H1 (cell line): ENCODE results near the gene MICU1. TPM values are rescaled to one million over a fixed set of nuclear protein-coding genes. Genes with fewer than 3 reads are reported as not detected.

Experiments used
- CTCF ChIA-PET: fragments of 300-600 bp; sonication (Branson Sonifier 250); formaldehyde crosslinking; loops from one replicate; lab custom pipeline; 2021; ENCODE audit not compliant: partially characterized antibody; lab: Charles Lee
- POLR2A ChIA-PET: fragments of 300-600 bp; sonication (Branson Sonifier 250); formaldehyde crosslinking; loops from one replicate; lab custom pipeline; 2021; ENCODE audit warnings: inconsistent platforms; ENCODE audit not compliant: partially characterized antibody; lab: Charles Lee
- DNase-seq, 2 experiments: peaks; one replicate each; pipeline versions ENCODE4 v3.0.0 to v3.0.0-alpha.2; 2010 to 2022; ENCODE audit warnings: low spot score in 2 of 2, low read depth in 1 of 2, mixed read lengths in 1 of 2
- FAIRE-seq: peaks from 2 replicates; lab custom pipeline; 2011; peaks lifted over from hg19 to GRCh38; lab: Jason Lieb, UNC
- H2AFZ ChIP-seq: 2 replicates; pipeline ENCODE4 v1.8.1; 2012; ENCODE audit warnings: low read length, inconsistent platforms
- H2AK5ac ChIP-seq: 2 replicates; pipeline ENCODE4 v1.6.1; 2013; ENCODE audit warnings: low read depth, low read length
- H2BK120ac ChIP-seq: replicated peaks from 2 replicates; pipeline ENCODE3; 2013; ENCODE audit warnings: low read depth, low read length, inconsistent platforms
- H2BK12ac ChIP-seq: 2 replicates; pipeline ENCODE4 v1.6.1; 2013; ENCODE audit warnings: low read depth, low read length
- H2BK15ac ChIP-seq: 2 replicates; pipeline ENCODE4 v1.6.1; 2013; ENCODE audit warnings: low read length
- H2BK20ac ChIP-seq: 2 replicates; pipeline ENCODE4 v1.6.1; 2013; ENCODE audit warnings: low read length
- H2BK5ac ChIP-seq: 2 replicates; pipeline ENCODE4 v1.6.1; 2013; ENCODE audit warnings: low read depth, low read length
- H3K14ac ChIP-seq: 2 replicates; pipeline ENCODE4 v1.6.1; 2013; ENCODE audit warnings: inconsistent platforms; ENCODE audit not compliant: insufficient read length
- H3K18ac ChIP-seq: 2 replicates; pipeline ENCODE4 v1.6.1; 2013; ENCODE audit warnings: low read length; ENCODE audit errors: extremely low read depth
- H3K23ac ChIP-seq: 2 replicates; pipeline ENCODE4 v1.6.1; 2013; ENCODE audit warnings: inconsistent platforms; ENCODE audit not compliant: insufficient read length
- H3K23me2 ChIP-seq: 2 replicates; pipeline ENCODE4 v1.6.1; 2013; ENCODE audit warnings: low read depth, low read length
- H3K27ac ChIP-seq: 2 replicates; pipeline ENCODE4 v1.6.1; 2011; ENCODE audit warnings: low read depth, low read length, inconsistent platforms
- H3K27me3 ChIP-seq, 4 experiments: replicated peaks in 1 of 4; 1 replicate in 1 of 4; 2 replicates in 3 of 4; pipeline versions ENCODE4 v1.6.1 to v1.8.1; 2011 to 2013; ENCODE audit warnings: low read length in 3 of 4, mild to moderate bottlenecking in 3 of 4, inconsistent platforms in 2 of 4, mixed read lengths in 2 of 4, moderate library complexity in 1 of 4; ENCODE audit not compliant: control insufficient read depth in 3 of 4, insufficient read depth in 3 of 4; ENCODE audit errors: extremely low read depth in 1 of 4
- H3K36me3 ChIP-seq, 4 experiments: 2 replicates each; pipeline versions ENCODE4 v1.6.1 to v1.8.1; 2011 to 2013; ENCODE audit warnings: mild to moderate bottlenecking in 4 of 4, low read length in 3 of 4, moderate library complexity in 2 of 4, control low read depth in 1 of 4, inconsistent platforms in 1 of 4; ENCODE audit not compliant: insufficient read depth in 4 of 4, control insufficient read depth in 2 of 4
- H3K4ac ChIP-seq: replicated peaks from 2 replicates; pipeline ENCODE3; 2013; ENCODE audit warnings: low read length, low read depth, mixed read lengths, inconsistent platforms; ENCODE audit not compliant: insufficient read length
- H3K4me1 ChIP-seq, 4 experiments: replicated peaks in 1 of 4; 1 replicate in 1 of 4; 2 replicates in 3 of 4; pipeline versions ENCODE4 v1.6.1 to v1.8.1; 2011 to 2013; ENCODE audit warnings: low read length in 3 of 4, inconsistent platforms in 2 of 4, mixed read lengths in 1 of 4; ENCODE audit not compliant: insufficient read depth in 4 of 4, control insufficient read depth in 3 of 4
- H3K4me2 ChIP-seq, 2 experiments: 2 replicates each; pipeline versions ENCODE4 v1.6.1 to v1.8.1; 2011 to 2013; ENCODE audit warnings: low read depth in 2 of 2, low read length in 2 of 2, control low read depth in 1 of 2, inconsistent platforms in 1 of 2, mild to moderate bottlenecking in 1 of 2; ENCODE audit not compliant: insufficient read depth in 1 of 2
- H3K4me3 ChIP-seq, 4 experiments: fragments of 200-600, 300-600 bp in 1 of 4; sonication (generic), shearing (Covaris generic), sonication (Bioruptor Twin) in 1 of 4; 2 replicates each; pipeline versions ENCODE4 v1.5.1 to v1.8.1; 2011 to 2016; ENCODE audit warnings: low read length in 4 of 4, low read depth in 3 of 4, control low read depth in 2 of 4, inconsistent platforms in 2 of 4, mild to moderate bottlenecking in 2 of 4, mixed read lengths in 1 of 4, moderate library complexity in 1 of 4; ENCODE audit not compliant: insufficient read depth in 2 of 4; ENCODE audit errors: extremely low read depth in 1 of 4
- H3K56ac ChIP-seq: replicated peaks from 2 replicates; pipeline ENCODE3; 2013; ENCODE audit warnings: low read depth, mild to moderate bottlenecking, mixed read lengths, low read length, inconsistent platforms; ENCODE audit not compliant: insufficient read length
- H3K79me1 ChIP-seq: 2 replicates; pipeline ENCODE4 v1.6.1; 2013; ENCODE audit warnings: low read depth, low read length, control low read depth
- H3K79me2 ChIP-seq, 2 experiments: 2 replicates each; pipeline versions ENCODE4 v1.6.1 to v1.8.1; 2012 to 2013; ENCODE audit warnings: low read length in 2 of 2, mild to moderate bottlenecking in 2 of 2, inconsistent platforms in 1 of 2; ENCODE audit not compliant: insufficient read depth in 2 of 2, control insufficient read depth in 1 of 2
- H3K9ac ChIP-seq, 4 experiments: replicated peaks in 1 of 4; 1 replicate in 1 of 4; 2 replicates in 3 of 4; pipeline versions ENCODE4 v1.6.1 to v1.8.1; 2011 to 2013; ENCODE audit warnings: low read depth in 3 of 4, low read length in 3 of 4, control low read depth in 2 of 4, mild to moderate bottlenecking in 2 of 4, moderate library complexity in 2 of 4, inconsistent platforms in 1 of 4; ENCODE audit errors: extremely low read depth in 1 of 4
- H3K9me3 ChIP-seq, 2 experiments: 2 replicates each; pipeline versions ENCODE4 v1.6.1 to v1.8.1; 2012 to 2013; ENCODE audit warnings: mild to moderate bottlenecking in 2 of 2, moderate library complexity in 2 of 2, control low read depth in 1 of 2, inconsistent platforms in 1 of 2, low read depth in 1 of 2, low read length in 1 of 2, mixed read lengths in 1 of 2; ENCODE audit not compliant: insufficient read depth in 2 of 2
- H4K20me1 ChIP-seq, 2 experiments: replicated peaks in 1 of 2; 2 replicates each; pipeline versions ENCODE3 to v1.8.1; 2011 to 2013; ENCODE audit warnings: inconsistent platforms in 2 of 2, low read length in 2 of 2, mild to moderate bottlenecking in 1 of 2; ENCODE audit not compliant: insufficient read depth in 2 of 2, control insufficient read depth in 1 of 2
- H4K5ac ChIP-seq: 2 replicates; pipeline ENCODE4 v1.6.1; 2013; ENCODE audit warnings: low read length, low read depth, mixed read lengths, inconsistent platforms; ENCODE audit not compliant: insufficient read length
- H4K8ac ChIP-seq: 2 replicates; pipeline ENCODE4 v1.8.0; 2013; ENCODE audit warnings: mild to moderate bottlenecking, moderate library complexity, low read length, inconsistent platforms; ENCODE audit not compliant: insufficient read depth; ENCODE audit errors: extremely low read depth
- H4K91ac ChIP-seq: replicated peaks from 2 replicates; pipeline ENCODE3; 2013; ENCODE audit warnings: low read length, mixed read lengths, inconsistent platforms; ENCODE audit not compliant: insufficient read length
- BRCA1 ChIP-seq: IDR thresholded peaks from 2 replicates; pipeline ENCODE4 v1.6.1; 2012; ENCODE audit warnings: low read depth, low read length, improper control_type of control experiment
- CBX5 ChIP-seq: fragments of 300-800, 300-1000 bp; sonication (generic); IDR thresholded peaks from 2 replicates; pipeline ENCODE4 v1.7.1; 2016; ENCODE audit warnings: antibody characterized with exemption, low read length, low read depth
- SAP30 ChIP-seq: fragments of 300-600 bp; sonication (generic); IDR thresholded peaks from 2 replicates; pipeline ENCODE4 v1.7.1; 2012; ENCODE audit warnings: low read length, moderate library complexity, mild to moderate bottlenecking, inconsistent platforms; ENCODE audit not compliant: insufficient read depth, insufficient replicate concordance
- TBP ChIP-seq: IDR thresholded peaks from 2 replicates; pipeline ENCODE4 v1.6.1; 2011; ENCODE audit warnings: low read depth, low read length, improper control_type of control experiment
- TEAD4 ChIP-seq: IDR thresholded peaks from 2 replicates; pipeline ENCODE4 v1.6.1; 2012; ENCODE audit warnings: low read depth, low read length, inconsistent platforms, mixed read lengths
- WGBS, 2 experiments: shearing (Covaris generic) in 1 of 2; methylation state at CpG; one replicate each; pipeline versions ENCODE4 v1.1.6 to v1.1.7; 2013 to 2015; ENCODE audit warnings: low lambda C conversion rate in 2 of 2, mixed read lengths in 2 of 2, inconsistent platforms in 1 of 2, low coverage in 1 of 2, missing lambda C conversion rate in 1 of 2; ENCODE audit not compliant: insufficient replicate concordance in 2 of 2, insufficient coverage in 1 of 2, insufficient read length in 1 of 2; ENCODE audit errors: extremely low coverage in 1 of 2, missing lambda C conversion rate in 1 of 2; 5-methylcytosine and 5-hydroxymethylcytosine counted together
- polyA plus RNA-seq, 7 experiments: library from polyadenylated mRNA; depleted of rRNA in 3 of 7; stranded (reverse) in 5 of 7; unstranded in 2 of 7; fragments of >200 nt in 5 of 7; fragments of 200-250 nt in 2 of 7; gene quantifications; 1 replicate in 5 of 7; 2 replicates in 1 of 7; 4 replicates in 1 of 7; pipeline versions ENCODE4 v1.2.1 to v1.2.3, GENCODE V29; 2011 to 2013; ENCODE audit warnings: missing spikeins in 2 of 7, mixed read lengths in 2 of 7
- total RNA-seq: library from RNA; stranded (reverse); fragmentation: NEBNext Ultra II Directional; extraction: Animal tissue kit (Norgen Biotek cat#: 25700); gene quantifications from 2 replicates; pipeline ENCODE4 v1.2.1, GENCODE V29; 2021

Gene MICU1
- total and polyA plus RNA-seq, 2 of the 8 experiments (the other 6 are each of a cell fraction or from before 2014, with no cell fraction given) = 18.0 to 36.7 TPM

GRCh38 chr10:72392571-72392970 lies 233.3 kb downstream of the MICU1 start:
- Histone ChIP-seq H2AFZ (no peak overlapping the region), H3K9me3 (no peaks in the 10 kb centered on the region), H3K27me3 (no peaks in the 10 kb centered on the region), H2BK20ac (no peak overlapping the region), H3K4ac (no peak overlapping the region), H3K4me2 (no peak overlapping the region), H3K27ac (no peak overlapping the region), H3K23ac (no peak overlapping the region), H3K36me3 (no peaks in the 10 kb centered on the region), H3K79me2 (no peaks in the 10 kb centered on the region), H4K5ac (no peak overlapping the region), H4K8ac (no peak overlapping the region), H3K23me2 (no peaks in the 10 kb centered on the region), H2AK5ac (no peak overlapping the region), H3K14ac (no peak overlapping the region), H4K91ac (no peak overlapping the region), H3K4me1 (no peaks in the 10 kb centered on the region), H3K9ac (no peak overlapping the region), H3K18ac (no peak overlapping the region), H2BK5ac (no peak overlapping the region), H3K56ac (no peak overlapping the region), H2BK15ac (no peak overlapping the region), H3K4me3 (no peak overlapping the region), H2BK120ac (no peak overlapping the region), H4K20me1 (no peaks in the 10 kb centered on the region), H2BK12ac (no peak overlapping the region), H3K79me1 (no peaks in the 10 kb centered on the region)
- 85% methylated on average over 1 of the region's 1 CpG; no CpG with 5 or more reads in 1 of the 2 experiments for WGBS, 2 experiments
- CTCF ChIA-PET = interaction anchor here (0.6 to 0.9 kb wide), 2 partner anchors 18 to 637 kb away, joined by 3 read pairs; no protein-coding TSS in a partner anchor
- TF ChIP-seq SAP30 = no peak
- TF ChIP-seq BRCA1 = no peak
- TF ChIP-seq TBP = no peak
- no peak for TF ChIP-seq TEAD4
- no peak for TF ChIP-seq CBX5
- POLR2A ChIA-PET = no interaction called here
- FAIRE-seq = no peak
- DNase-seq = no peak
